A172 (cell line): ENCODE data around the gene MELTF. TPM values are rescaled to one million over a fixed set of nuclear protein-coding genes. Genes with fewer than 3 reads are reported as not detected.

Source experiments
- DNase-seq: peaks from one replicate; pipeline ENCODE4 v3.0.0-alpha.2; 2015; ENCODE audit warnings: low spot score
- total RNA-seq: library from RNA; depleted of rRNA; stranded (reverse); fragments of >200 nt; shearing (Covaris generic); gene quantifications from 2 replicates; pipeline ENCODE4 v1.2.3, GENCODE V29; 2014

Gene MELTF
- total RNA-seq, 1 experiment from 2014 or later = 67.1 TPM

DNA sequence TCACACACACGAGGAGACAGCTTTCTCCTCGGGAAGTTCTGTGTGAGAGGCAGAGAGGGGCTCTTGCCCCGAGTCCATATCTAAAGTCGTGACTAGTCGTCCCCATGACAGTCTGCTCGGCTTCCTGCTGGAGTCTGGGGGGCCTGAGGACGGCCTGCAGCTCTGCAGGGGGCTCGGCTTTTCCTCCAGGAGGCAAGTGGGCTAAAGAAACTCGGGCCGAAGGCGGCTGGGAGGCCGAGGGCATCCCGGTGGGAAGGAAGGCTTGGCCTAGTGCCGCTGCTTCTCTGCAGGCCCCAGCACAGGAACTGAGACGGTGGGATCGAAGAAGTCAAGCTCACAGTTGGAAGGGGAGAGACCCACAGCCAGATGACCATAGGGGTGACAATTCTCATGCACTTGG is 35.6 kb downstream of the MELTF start:
- DNase-seq = no peak

- no peak for DNase-seq
These were observed 37.1 kb downstream of the MELTF start for GRCh38 chr3:196992461-196993065.

GRCh38 chr3:196991581-196992460 is 37.8 kb downstream of the MELTF start:
- DNase-seq = no peak

DNA sequence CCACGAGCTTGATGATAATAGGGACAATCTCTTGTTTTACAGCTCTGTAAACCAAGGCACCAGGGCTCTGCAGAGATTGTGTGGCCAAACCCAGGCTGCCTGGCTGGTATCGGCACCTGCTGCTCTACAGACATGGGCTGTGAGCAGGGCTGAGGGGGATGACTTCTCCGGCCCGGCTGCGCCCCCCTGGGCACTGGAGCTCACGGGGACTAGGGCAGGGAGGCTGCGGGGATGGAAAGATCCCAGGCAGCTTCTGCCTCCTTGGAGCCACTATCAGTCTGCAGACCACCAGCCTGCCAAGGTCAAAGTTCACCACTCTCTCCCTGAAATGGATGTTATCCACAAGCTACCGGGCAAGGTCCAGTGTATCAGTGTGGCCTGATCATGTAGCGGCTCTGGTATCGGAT is 39.0 kb downstream of the MELTF start:
- no peak for DNase-seq

DNA sequence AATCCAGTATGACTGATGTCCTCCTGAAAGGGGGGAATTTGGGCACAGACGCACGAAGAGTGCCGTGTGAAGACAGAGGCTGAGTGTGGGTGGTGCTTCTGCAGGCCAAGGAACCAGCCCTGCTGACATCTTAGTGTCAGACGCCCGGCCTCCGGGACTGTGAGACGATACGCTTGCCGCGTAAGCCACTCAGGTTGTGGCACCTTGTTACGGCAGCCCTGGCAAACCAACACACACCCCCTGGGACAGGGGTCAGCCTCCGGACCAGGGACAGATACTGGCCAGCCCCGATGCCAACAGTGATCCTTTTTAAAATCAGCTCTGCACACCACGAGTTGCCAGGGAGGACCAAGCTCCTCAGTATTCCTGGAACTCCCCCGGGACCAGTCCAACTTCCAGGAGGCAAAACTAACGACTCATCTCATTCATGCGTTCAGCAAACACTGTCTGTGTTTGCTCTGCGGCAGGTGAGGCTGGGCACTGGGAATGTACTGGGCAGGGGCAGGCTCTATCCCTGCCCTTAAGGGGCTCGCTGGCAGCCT is 39.8 kb downstream of the MELTF start:
- no peak for DNase-seq

DNA sequence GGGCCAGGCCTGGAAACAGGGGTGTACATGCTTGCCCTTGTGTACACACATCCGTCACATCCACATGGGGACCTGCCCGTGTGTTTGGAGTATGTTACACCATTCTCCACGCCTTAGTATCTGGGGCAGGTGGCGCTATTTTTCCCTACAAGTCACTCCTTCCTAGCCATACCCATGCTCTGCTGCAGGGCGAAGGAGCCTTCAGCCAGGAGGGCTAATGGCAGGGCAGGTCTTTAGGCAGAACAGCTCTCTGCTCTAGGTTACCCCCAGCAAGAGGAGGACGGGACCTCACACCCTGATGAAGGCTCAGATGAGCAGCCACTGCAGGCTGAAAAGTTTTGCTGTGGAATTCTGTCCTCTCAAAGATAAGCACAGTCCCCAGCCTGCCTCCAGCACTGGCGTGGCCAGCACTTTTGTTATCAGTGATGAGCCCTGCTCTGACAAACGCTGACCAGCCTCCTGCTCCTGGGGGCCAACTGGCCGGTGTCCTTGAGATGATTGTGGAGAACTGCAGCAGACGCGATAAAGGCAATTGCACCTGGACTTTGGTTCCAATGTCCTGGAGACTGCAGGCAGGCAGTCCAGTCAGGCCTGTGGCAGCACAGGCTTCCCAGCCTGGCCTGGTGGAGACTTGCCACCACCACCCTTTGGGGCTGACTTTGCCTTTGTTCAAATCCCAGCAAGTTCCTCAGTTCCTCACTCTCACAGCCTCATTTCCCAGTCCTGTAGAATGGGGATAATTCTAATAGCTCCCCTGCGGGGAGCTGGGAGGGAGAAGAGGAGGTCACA is 41.2 kb downstream of the MELTF start:
- no peak for DNase-seq

DNA sequence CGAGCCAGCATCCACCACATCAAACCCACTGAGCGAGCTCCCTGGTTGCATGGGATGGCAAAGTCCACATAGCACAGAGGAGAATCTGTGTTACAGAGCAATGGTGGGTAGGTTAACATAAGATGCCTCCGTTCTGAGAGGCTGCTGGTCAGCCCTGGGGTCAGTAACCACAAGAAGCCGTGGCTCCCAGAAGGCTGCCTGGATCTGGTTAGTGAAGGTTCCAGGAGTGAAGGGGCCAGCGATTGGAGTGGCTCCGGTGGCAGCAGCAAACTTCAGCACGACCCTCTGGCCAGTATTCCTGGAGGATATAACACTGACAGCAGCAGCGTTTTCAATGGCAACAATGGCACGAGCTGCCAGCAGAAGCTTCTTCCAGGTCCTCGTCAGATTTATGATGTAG is 42.6 kb downstream of the MELTF start:
- no peak for DNase-seq

GRCh38 chr3:196985954-196986885 is 43.4 kb downstream of the MELTF start:
- DNase-seq = no peak

- DNase-seq = no peak
These were observed 44.3 kb downstream of the MELTF start for GRCh38 chr3:196985298-196985697.

DNA sequence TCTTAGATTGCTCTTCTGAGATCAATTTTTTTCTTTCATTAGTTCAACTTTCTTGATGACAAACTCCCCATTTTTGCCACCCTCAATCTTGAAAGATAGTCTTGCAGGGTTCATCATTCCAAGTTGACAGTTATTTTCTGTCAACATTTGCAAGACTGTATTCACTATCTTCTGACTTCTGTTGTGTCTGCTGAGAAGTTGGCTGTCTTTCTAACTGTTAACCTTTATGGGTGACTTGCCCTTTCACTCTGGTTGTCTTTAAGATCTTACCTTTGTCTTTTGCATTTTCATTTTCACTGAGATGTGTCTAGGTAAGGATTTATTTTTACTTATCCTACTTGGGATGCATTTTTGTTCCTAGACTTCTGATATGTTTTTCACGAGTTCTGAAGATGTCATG is 46.4 kb downstream of the MELTF start:
- DNase-seq = no peak

- DNase-seq = no peak
These were observed 48.0 kb downstream of the MELTF start for GRCh38 chr3:196981657-196982056.

- no peak for DNase-seq
These were observed 50.1 kb downstream of the MELTF start for GRCh38 chr3:196979545-196979944.

GRCh38 chr3:196976941-196977340 is 52.7 kb downstream of the MELTF start:
- no peak for DNase-seq

DNA sequence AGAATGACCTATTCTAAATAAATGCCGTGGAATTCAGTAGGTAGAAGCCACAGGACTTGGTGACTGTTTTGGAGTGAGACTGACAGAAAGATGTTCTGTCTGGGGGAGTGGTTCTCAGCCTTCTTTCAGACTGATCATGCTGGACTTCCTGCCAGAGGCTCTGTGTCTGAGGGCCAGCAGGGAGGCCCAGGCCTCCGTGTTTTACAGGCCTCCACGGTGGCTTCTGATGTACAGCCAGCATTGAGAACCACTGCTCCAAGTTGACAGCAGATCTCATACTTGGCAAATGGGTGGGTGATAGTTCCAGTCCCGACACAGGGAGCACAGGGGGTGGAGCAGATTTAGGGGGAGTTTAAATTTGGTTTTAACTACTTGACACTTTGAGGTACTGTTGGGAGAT is 54.3 kb downstream of the MELTF start:
- no peak for DNase-seq

DNA sequence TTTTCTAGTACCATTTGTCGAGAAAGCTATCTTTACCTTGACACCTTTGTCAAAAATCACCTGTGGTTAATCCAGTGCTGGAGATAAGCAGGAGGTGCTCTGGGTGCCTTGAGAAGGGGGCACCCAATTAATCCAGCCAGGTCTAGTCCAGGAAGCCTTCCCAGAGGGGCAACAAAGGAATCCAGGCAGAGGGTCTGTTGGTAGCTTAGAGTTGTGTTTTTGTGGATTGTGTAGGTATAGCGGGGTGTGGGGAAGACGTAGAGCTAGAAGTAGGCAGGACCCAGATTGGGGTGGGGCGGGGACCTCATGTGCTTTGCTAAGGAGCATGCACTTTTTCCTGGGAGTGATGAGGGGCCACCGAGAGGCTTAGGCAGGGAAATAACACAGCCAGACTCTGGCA is 55.0 kb downstream of the MELTF start:
- DNase-seq = no peak

- DNase-seq = no peak
These were observed 58.4 kb downstream of the MELTF start for GRCh38 chr3:196971094-196971698.

DNA sequence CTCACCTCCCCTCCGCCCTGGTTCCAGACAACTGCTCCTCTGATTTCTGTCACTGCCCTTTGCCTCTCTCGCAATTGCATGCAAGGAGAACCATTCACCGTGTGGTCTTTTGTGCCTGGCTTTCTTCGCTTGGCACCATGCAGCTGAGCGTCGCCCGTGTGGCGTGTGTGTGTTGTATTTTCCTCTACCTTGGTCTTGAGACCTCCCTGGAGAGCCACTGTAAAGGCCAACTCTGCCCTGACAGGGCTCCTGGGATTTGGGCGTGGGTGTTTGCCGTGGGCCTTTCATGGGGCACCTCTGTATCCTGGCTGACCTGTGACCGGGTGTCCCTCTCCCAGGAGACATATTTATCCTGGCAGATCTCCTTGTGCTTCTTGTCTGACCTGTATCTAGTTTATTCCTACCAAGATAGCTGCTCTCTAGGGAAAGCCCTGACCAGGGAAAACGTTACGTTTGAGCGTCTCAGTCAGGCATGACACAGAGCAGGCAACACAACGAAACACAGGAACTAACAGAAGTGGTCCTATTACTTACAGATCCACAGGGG is 59.0 kb downstream of the MELTF start:
- no peak for DNase-seq

DNA sequence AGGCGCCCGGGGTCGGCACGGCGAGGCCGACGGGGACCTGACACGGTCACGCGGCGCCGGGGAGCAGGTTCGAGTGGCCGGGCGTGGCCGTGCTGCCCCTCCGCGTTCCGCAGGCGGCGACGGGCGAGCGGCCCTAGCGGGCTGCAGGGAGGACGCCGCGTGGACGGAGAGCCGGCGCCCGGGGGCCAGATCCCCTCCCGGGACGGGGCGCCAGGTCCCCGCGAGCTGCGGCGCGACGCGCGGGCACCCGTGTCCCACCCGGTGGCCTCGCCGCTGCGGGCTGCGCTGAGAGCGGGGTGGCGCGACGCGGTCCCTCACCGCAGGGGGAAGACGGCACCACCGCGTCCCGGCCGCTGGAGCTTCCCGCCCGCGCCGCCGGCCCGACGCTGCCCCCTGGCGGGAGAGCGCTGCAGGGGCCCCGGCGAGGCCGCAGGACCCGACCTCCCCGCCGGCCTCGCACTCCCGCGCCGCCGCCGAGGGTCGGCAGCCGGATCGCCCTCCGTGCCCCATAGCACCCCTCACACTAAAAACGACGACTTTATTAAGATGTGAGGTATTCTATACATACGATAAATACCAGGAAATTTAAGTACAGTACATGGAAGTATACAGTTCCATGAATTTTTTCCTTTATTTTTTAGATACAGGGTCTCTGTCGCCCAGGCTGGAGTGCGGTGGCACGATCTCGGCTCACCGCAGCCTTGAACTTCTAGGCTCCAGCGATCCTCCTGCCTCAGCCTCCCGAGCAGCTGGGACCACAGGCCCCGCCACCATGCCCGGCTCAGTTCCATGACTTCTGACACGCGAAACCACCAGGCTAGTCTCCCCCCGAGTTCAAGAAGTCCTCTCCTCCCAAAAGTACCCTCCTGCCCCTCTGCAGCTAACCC is 59.7 kb downstream of the MELTF start:
- no peak for DNase-seq

- no peak for DNase-seq
These were observed 60.4 kb downstream of the MELTF start for GRCh38 chr3:196969134-196969659.
